Fibroblast of lung (primary cell): Measurements from ENCODE around the gene MMP3.

Experiments
- EZH2 ChIP-seq: IDR thresholded peaks from 2 replicates; pipeline ENCODE4 v1.5.1; 2012; ENCODE audit warnings: low read length, control low read depth, mild to moderate bottlenecking; ENCODE audit errors: missing control alignments
- TF ChIP-seq, protein P1 (sequence below), 2 donors: IDR thresholded peaks in 1 of 2; conservative IDR thresholded peaks in 1 of 2; 1 replicate in 1 of 2; 2 replicates in 1 of 2; pipeline ENCODE4 v1.5.1; 2011 to 2012; ENCODE audit warnings: low read length in 2 of 2, control low read depth in 1 of 2, inconsistent platforms in 1 of 2, low read depth in 1 of 2, mild to moderate bottlenecking in 1 of 2

DNA sequence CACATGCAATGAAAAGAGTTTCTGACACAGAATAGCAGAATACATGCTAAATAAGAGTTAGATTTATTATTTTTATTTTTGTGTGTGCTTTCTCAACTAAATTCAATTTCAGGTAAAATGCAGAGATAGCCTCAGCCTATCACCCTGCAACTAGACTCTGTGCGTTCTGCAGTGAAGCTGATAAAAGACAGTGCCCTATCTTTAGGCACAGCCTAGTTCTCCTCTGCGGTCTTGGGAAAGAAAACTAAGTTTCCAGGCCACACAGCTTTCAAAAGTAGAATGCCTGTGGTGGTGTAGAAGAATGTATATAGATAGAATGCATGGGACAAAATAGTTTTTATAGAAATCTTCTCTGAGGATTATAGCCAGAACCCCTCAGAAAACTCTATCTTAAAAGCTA lies 33.4 kb downstream of the MMP3 start:
- TF ChIP-seq, protein P1, sequence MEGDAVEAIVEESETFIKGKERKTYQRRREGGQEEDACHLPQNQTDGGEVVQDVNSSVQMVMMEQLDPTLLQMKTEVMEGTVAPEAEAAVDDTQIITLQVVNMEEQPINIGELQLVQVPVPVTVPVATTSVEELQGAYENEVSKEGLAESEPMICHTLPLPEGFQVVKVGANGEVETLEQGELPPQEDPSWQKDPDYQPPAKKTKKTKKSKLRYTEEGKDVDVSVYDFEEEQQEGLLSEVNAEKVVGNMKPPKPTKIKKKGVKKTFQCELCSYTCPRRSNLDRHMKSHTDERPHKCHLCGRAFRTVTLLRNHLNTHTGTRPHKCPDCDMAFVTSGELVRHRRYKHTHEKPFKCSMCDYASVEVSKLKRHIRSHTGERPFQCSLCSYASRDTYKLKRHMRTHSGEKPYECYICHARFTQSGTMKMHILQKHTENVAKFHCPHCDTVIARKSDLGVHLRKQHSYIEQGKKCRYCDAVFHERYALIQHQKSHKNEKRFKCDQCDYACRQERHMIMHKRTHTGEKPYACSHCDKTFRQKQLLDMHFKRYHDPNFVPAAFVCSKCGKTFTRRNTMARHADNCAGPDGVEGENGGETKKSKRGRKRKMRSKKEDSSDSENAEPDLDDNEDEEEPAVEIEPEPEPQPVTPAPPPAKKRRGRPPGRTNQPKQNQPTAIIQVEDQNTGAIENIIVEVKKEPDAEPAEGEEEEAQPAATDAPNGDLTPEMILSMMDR (conservative IDR thresholded peaks at IDR 0.05 in 1 of 2, IDR thresholded peaks at IDR 0.05 in 1 of 2; ENCODE audit: low read depth in 1 of 2, low read length in 2 of 2): no peak
- no peak for TF ChIP-seq EZH2
